ENCODE results near the gene ZNF850. TPM values are rescaled to one million over a fixed set of nuclear protein-coding genes. Genes with fewer than 3 reads are reported as not detected.
A peak's percentile ranks its signal among the peaks of the same experiment; 100 is the strongest.

ZNF850 gene
- total and polyA plus RNA-seq, 2 of the 13 experiments (the other 11 are each of a cell fraction or from before 2014, with no cell fraction given): 0.78 to 6.6 TPM

DNA sequence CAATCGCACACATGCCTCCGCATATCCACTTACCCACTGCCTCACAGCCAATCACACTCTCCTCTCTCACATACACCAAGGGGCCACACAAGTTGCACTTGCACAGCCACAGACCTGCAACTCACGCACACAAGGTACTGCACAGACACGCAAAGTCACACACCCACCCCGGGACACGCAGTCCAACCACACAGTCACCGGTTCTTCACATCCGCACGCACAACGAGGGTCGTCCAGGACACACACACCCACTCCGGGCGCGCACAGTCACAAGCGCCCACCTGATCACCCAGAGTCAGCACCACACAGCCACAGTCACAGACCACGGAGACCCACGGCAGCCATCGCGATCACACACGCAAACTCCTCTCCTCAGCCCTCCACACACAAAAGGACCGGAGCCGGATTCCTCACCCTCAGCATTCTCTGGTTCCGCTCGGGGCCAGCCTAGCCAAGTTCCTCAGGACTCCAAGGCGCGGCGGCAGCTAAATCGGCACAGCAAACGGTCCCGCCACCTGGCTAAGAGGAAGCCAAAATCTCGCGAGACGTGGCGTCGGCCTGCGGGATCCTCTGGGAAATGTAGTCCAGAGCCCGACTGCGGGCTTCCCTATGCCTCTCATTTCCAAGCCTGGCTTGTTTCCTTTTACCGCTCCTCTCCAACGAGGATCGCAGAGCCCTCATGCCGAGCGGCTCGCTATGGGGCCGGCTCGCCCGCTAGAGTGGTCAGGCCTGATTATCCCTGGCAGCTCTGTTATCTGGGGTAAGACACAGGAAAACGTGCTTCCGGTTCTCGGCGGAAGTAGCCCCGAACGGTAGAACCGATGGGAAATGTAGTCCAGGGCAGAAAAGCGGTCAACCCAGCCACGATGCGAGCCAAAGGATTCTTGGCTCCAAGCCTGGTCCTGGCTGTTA is at the start of gene ZNF850 (continued):
- no peak for TF ChIP-seq NCOA2 (CRISPR knock-in tag; IDR thresholded peaks at IDR 0.05)
- TF ChIP-seq, protein P1, sequence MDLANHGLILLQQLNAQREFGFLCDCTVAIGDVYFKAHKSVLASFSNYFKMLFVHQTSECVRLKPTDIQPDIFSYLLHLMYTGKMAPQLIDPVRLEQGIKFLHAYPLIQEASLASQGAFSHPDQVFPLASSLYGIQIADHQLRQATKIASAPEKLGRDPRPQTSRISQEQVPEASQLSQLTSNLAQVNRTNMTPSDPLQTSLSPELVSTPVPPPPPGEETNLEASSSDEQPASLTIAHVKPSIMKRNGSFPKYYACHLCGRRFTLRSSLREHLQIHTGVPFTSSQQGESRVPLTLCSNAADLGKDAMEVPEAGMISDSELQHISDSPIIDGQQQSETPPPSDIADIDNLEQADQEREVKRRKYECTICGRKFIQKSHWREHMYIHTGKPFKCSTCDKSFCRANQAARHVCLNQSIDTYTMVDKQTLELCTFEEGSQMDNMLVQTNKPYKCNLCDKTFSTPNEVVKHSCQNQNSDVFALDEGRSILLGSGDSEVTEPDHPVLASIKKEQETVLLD (CRISPR knock-in tag; IDR thresholded peaks at IDR 0.05; ENCODE audit: low read depth): no peak
- TF ChIP-seq, protein P2, sequence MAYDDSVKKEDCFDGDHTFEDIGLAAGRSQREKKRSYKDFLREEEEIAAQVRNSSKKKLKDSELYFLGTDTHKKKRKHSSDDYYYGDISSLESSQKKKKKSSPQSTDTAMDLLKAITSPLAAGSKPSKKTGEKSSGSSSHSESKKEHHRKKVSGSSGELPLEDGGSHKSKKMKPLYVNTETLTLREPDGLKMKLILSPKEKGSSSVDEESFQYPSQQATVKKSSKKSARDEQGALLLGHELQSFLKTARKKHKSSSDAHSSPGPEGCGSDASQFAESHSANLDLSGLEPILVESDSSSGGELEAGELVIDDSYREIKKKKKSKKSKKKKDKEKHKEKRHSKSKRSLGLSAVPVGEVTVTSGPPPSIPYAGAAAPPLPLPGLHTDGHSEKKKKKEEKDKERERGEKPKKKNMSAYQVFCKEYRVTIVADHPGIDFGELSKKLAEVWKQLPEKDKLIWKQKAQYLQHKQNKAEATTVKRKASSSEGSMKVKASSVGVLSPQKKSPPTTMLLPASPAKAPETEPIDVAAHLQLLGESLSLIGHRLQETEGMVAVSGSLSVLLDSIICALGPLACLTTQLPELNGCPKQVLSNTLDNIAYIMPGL (CRISPR knock-in tag; IDR thresholded peaks at IDR 0.05; ENCODE audit: borderline replicate concordance in 1 of 2, low read depth in 1 of 2): 0 out of 4 replicates have a peak, but pooled peaks have one; percentile 11 to 27
- TF ChIP-seq TBX2 (CRISPR knock-in tag; IDR thresholded peaks at IDR 0.05; ENCODE audit: borderline replicate concordance): 0 out of 2 replicates have a peak, but pooled peaks have one; percentile 10
- TF ChIP-seq SALL2 (CRISPR knock-in tag; IDR thresholded peaks at IDR 0.05): no peak
- TF ChIP-seq, protein P3, sequence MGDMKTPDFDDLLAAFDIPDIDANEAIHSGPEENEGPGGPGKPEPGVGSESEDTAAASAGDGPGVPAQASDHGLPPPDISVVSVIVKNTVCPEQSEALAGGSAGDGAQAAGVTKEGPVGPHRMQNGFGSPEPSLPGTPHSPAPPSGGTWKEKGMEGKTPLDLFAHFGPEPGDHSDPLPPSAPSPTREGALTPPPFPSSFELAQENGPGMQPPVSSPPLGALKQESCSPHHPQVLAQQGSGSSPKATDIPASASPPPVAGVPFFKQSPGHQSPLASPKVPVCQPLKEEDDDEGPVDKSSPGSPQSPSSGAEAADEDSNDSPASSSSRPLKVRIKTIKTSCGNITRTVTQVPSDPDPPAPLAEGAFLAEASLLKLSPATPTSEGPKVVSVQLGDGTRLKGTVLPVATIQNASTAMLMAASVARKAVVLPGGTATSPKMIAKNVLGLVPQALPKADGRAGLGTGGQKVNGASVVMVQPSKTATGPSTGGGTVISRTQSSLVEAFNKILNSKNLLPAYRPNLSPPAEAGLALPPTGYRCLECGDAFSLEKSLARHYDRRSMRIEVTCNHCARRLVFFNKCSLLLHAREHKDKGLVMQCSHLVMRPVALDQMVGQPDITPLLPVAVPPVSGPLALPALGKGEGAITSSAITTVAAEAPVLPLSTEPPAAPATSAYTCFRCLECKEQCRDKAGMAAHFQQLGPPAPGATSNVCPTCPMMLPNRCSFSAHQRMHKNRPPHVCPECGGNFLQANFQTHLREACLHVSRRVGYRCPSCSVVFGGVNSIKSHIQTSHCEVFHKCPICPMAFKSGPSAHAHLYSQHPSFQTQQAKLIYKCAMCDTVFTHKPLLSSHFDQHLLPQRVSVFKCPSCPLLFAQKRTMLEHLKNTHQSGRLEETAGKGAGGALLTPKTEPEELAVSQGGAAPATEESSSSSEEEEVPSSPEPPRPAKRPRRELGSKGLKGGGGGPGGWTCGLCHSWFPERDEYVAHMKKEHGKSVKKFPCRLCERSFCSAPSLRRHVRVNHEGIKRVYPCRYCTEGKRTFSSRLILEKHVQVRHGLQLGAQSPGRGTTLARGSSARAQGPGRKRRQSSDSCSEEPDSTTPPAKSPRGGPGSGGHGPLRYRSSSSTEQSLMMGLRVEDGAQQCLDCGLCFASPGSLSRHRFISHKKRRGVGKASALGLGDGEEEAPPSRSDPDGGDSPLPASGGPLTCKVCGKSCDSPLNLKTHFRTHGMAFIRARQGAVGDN (CRISPR knock-in tag; IDR thresholded peaks at IDR 0.05): peak; percentile 69
- no peak for TF ChIP-seq SOX6 (IDR thresholded peaks at IDR 0.05)
- TF ChIP-seq SOX6 (CRISPR knock-in tag; IDR thresholded peaks at IDR 0.05): peak; percentile 48; the same call in 1 of the 2 replicates
- TF ChIP-seq, protein P4, sequence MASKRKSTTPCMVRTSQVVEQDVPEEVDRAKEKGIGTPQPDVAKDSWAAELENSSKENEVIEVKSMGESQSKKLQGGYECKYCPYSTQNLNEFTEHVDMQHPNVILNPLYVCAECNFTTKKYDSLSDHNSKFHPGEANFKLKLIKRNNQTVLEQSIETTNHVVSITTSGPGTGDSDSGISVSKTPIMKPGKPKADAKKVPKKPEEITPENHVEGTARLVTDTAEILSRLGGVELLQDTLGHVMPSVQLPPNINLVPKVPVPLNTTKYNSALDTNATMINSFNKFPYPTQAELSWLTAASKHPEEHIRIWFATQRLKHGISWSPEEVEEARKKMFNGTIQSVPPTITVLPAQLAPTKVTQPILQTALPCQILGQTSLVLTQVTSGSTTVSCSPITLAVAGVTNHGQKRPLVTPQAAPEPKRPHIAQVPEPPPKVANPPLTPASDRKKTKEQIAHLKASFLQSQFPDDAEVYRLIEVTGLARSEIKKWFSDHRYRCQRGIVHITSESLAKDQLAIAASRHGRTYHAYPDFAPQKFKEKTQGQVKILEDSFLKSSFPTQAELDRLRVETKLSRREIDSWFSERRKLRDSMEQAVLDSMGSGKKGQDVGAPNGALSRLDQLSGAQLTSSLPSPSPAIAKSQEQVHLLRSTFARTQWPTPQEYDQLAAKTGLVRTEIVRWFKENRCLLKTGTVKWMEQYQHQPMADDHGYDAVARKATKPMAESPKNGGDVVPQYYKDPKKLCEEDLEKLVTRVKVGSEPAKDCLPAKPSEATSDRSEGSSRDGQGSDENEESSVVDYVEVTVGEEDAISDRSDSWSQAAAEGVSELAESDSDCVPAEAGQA (IDR thresholded peaks at IDR 0.05; ENCODE audit: low read depth): no peak
- TF ChIP-seq, protein P4 (CRISPR knock-in tag; IDR thresholded peaks at IDR 0.05; ENCODE audit: borderline replicate concordance): no peak
- TF ChIP-seq POLR2G (IDR thresholded peaks at IDR 0.05; ENCODE audit: low read depth, low read length): no peak
- TF ChIP-seq ZNF124 (CRISPR knock-in tag; IDR thresholded peaks at IDR 0.05): peak; percentile 56; the same call in 1 of the 2 replicates
- TF ChIP-seq NFKB2 (CRISPR knock-in tag; IDR thresholded peaks at IDR 0.05; ENCODE audit: borderline replicate concordance): peak; percentile 18; the same call in 1 of the 2 replicates
- no peak for TF ChIP-seq ETV6 (CRISPR knock-in tag; conservative IDR thresholded peaks at IDR 0.05)
- TF ChIP-seq ZNF792 (CRISPR knock-in tag; IDR thresholded peaks at IDR 0.05): no peak
